ENCODE measurements around the gene MUSK. TPM values are rescaled to one million over a fixed set of nuclear protein-coding genes. Genes with fewer than 3 reads are reported as not detected.
"Not testable (repeated sequence)": the region's sequence is repeated elsewhere in the genome, so short reads cannot be mapped to it uniquely, and the experiment has no call there.

MUSK gene
- total RNA-seq, 1 experiment from 2014 or later = not detected

DNA sequence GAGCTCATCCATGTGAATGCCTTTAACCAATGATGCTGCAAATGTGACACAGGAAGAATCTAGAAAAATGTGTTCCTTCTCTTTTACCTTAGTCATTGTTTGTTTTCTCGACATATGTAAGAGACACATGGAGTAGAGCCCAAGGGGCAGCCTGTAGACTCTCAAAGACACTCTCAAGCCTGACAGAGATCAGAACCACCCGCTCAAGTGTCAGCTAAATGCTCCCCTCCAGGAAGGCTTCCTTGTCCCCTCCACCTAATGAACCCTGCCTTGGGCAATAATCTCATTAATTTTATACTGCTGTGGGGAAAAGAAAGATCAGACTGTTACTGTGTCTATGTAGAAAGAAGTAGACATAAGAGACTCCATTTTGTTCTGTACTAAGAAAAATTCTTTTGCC, 157.4 kb downstream of the MUSK start:
- no peak for DNase-seq
- no peaks in the 10 kb centered on the region for H3K4me1 ChIP-seq (ENCODE audit: low read length)
- no peaks in the 10 kb centered on the region for H3K9me2 ChIP-seq (replicated peaks; ENCODE audit: insufficient read depth, low read length)
- H4K20me1 ChIP-seq (ENCODE audit: insufficient read depth, low read depth, low read length) = no peaks in the 10 kb centered on the region
- H3K4me2 ChIP-seq (ENCODE audit: low read depth, low read length, poor library complexity, severe bottlenecking) = no peak overlapping the region
- H2AFZ ChIP-seq (ENCODE audit: low read length) = no peak overlapping the region
- H3K79me2 ChIP-seq (ENCODE audit: low read length) = no peaks in the 10 kb centered on the region
- no peak overlapping the region for H3K9ac ChIP-seq (ENCODE audit: low read length)
- H3K4me3 ChIP-seq (ENCODE audit: low read length) = no peak overlapping the region
- H3K27ac ChIP-seq (ENCODE audit: low read length) = no peak overlapping the region
- no peaks in the 10 kb centered on the region; the same call in 1 of the 2 replicates for H3K9me3 ChIP-seq (ENCODE audit: low read length)
- no peaks in the 10 kb centered on the region for H3K27me3 ChIP-seq (ENCODE audit: low read length)
- no peaks in the 10 kb centered on the region for H3K36me3 ChIP-seq (ENCODE audit: insufficient read depth, low read length)

- H3K4me2 ChIP-seq (ENCODE audit: low read depth, low read length, poor library complexity, severe bottlenecking); H2AFZ ChIP-seq (ENCODE audit: low read length); H3K9ac ChIP-seq (ENCODE audit: low read length); H3K9me3 ChIP-seq (ENCODE audit: low read length); H3K4me3 ChIP-seq (ENCODE audit: low read length); H3K79me2 ChIP-seq (ENCODE audit: low read length); H3K36me3 ChIP-seq (ENCODE audit: insufficient read depth, low read length); H3K9me2 ChIP-seq (replicated peaks; ENCODE audit: insufficient read depth, low read length); DNase-seq; H3K27me3 ChIP-seq (ENCODE audit: low read length); H4K20me1 ChIP-seq (ENCODE audit: insufficient read depth, low read depth, low read length); H3K4me1 ChIP-seq (ENCODE audit: low read length); H3K27ac ChIP-seq (ENCODE audit: low read length): not testable (repeated sequence)
Measured at GRCh38 chr9:110826400-110826799, 157.8 kb downstream of the MUSK start.

DNA sequence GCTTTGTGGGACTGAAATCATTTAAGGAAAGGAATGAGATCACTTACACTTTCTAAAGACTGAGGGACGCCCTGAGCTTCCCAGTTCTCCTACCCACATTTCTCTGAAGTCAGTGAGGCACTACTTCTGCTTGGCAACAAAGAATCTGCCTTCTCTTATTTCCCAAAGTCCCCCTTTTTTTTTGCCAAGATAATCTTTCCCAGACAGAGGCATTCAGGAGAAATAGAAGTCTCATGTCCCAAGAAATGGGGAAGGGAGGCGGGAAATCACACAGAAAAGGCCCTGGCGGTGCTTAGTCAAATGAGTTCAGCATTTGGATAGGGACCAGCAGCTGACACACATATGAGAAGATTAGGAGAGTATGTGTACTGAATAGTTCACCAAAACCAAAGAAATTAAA, 159.7 kb downstream of the MUSK start:
- DNase-seq = no peak
- no peaks in the 10 kb centered on the region for H3K4me1 ChIP-seq (ENCODE audit: low read length)
- H3K9me3 ChIP-seq (ENCODE audit: low read length) = no peaks in the 10 kb centered on the region; the same call in 1 of the 2 replicates
- H3K79me2 ChIP-seq (ENCODE audit: low read length) = no peaks in the 10 kb centered on the region
- no peaks in the 10 kb centered on the region for H3K27me3 ChIP-seq (ENCODE audit: low read length)
- no peaks in the 10 kb centered on the region for H3K9me2 ChIP-seq (replicated peaks; ENCODE audit: insufficient read depth, low read length)
- no peaks in the 10 kb centered on the region for H4K20me1 ChIP-seq (ENCODE audit: insufficient read depth, low read depth, low read length)
- no peaks in the 10 kb centered on the region for H3K36me3 ChIP-seq (ENCODE audit: insufficient read depth, low read length)
- no peak overlapping the region for H3K4me2 ChIP-seq (ENCODE audit: low read depth, low read length, poor library complexity, severe bottlenecking)
- H2AFZ ChIP-seq (ENCODE audit: low read length) = no peak overlapping the region
- H3K9ac ChIP-seq (ENCODE audit: low read length) = no peak overlapping the region
- H3K4me3 ChIP-seq (ENCODE audit: low read length) = no peak overlapping the region
- no peak overlapping the region for H3K27ac ChIP-seq (ENCODE audit: low read length)

DNA sequence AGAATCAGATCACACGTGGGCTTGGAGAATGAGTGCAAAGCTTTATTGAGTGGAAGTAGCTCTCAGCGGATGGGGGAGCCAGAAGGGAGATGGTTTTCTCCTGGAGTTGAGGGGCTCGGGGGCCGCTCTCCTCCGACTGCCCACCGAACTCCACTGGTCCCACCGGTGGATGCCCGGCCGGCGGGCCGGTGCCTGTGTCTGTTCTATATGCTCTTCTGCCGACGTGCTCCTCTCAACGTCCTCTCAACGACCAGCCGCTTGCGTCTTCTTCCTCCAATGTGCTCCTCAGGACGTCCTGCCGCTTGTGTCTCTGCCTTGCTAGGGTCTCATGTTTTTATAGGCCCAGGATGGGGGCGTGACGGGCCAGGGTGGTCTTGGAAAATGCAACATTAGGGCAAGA, 161.9 kb downstream of the MUSK start:
- H3K4me2 ChIP-seq (ENCODE audit: low read depth, low read length, poor library complexity, severe bottlenecking) = no peak overlapping the region
- no peak overlapping the region for H3K4me3 ChIP-seq (ENCODE audit: low read length)

DNA sequence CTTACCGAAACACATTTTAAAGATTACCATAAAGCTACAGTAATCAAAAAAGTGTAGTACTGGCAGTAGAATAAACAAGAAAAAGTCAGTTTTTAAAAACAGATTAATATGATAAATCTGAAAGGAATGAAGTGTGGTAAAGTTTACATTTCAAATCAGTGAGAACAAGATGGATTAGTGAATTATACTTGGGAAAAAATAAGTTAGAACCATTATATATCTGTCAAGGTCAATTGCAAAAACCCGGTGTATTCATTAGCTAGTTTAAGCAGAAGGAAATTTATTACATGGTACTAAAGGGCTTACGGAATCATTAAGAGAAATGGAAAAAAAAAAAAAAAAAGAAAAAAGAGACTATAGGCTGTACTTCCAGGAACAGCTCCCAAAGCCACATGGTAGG, 164.3 kb downstream of the MUSK start:
- Histone ChIP-seq H3K9me3 (ENCODE audit: low read length) (no peaks in the 10 kb centered on the region; the same call in 1 of the 2 replicates), H3K4me2 (ENCODE audit: low read depth, low read length, poor library complexity, severe bottlenecking) (no peak overlapping the region), H3K9me2 (replicated peaks; ENCODE audit: insufficient read depth, low read length) (no peaks in the 10 kb centered on the region), H3K4me1 (ENCODE audit: low read length) (no peaks in the 10 kb centered on the region), H3K36me3 (ENCODE audit: insufficient read depth, low read length) (no peaks in the 10 kb centered on the region), H2AFZ (ENCODE audit: low read length) (no peak overlapping the region), H3K27me3 (ENCODE audit: low read length) (no peaks in the 10 kb centered on the region), H3K9ac (ENCODE audit: low read length) (no peak overlapping the region), H3K79me2 (ENCODE audit: low read length) (no peaks in the 10 kb centered on the region), H3K4me3 (ENCODE audit: low read length) (no peak overlapping the region), H4K20me1 (ENCODE audit: insufficient read depth, low read depth, low read length) (no peaks in the 10 kb centered on the region), H3K27ac (ENCODE audit: low read length) (no peak overlapping the region)
- DNase-seq = no peak

More for the DNA sequence above, 161.9 kb downstream of the MUSK start:
- Histone ChIP-seq H2AFZ (ENCODE audit: low read length) (no peak overlapping the region), H3K9me2 (replicated peaks; ENCODE audit: insufficient read depth, low read length) (no peaks in the 10 kb centered on the region), H4K20me1 (ENCODE audit: insufficient read depth, low read depth, low read length) (no peaks in the 10 kb centered on the region), H3K9ac (ENCODE audit: low read length) (no peak overlapping the region), H3K36me3 (ENCODE audit: insufficient read depth, low read length) (no peaks in the 10 kb centered on the region), H3K27me3 (ENCODE audit: low read length) (no peaks in the 10 kb centered on the region), H3K4me1 (ENCODE audit: low read length) (no peaks in the 10 kb centered on the region), H3K9me3 (ENCODE audit: low read length) (no peaks in the 10 kb centered on the region; the same call in 1 of the 2 replicates), H3K79me2 (ENCODE audit: low read length) (no peaks in the 10 kb centered on the region), H3K27ac (ENCODE audit: low read length) (no peak overlapping the region)
- no peak for DNase-seq

- H3K4me2 ChIP-seq (ENCODE audit: low read depth, low read length, poor library complexity, severe bottlenecking) = no peak overlapping the region
- no peaks in the 10 kb centered on the region for H3K9me2 ChIP-seq (replicated peaks; ENCODE audit: insufficient read depth, low read length)
- no peak overlapping the region for H3K27ac ChIP-seq (ENCODE audit: low read length)
- no peaks in the 10 kb centered on the region for H3K79me2 ChIP-seq (ENCODE audit: low read length)
- no peak overlapping the region for H2AFZ ChIP-seq (ENCODE audit: low read length)
- H3K9ac ChIP-seq (ENCODE audit: low read length) = no peak overlapping the region
- H3K36me3 ChIP-seq (ENCODE audit: insufficient read depth, low read length) = no peaks in the 10 kb centered on the region
- no peaks in the 10 kb centered on the region for H3K27me3 ChIP-seq (ENCODE audit: low read length)
- H3K9me3 ChIP-seq (ENCODE audit: low read length) = no peaks in the 10 kb centered on the region
- no peak for DNase-seq
- H3K4me3 ChIP-seq (ENCODE audit: low read length) = no peak overlapping the region
- H4K20me1 ChIP-seq (ENCODE audit: insufficient read depth, low read depth, low read length) = no peaks in the 10 kb centered on the region
- H3K4me1 ChIP-seq (ENCODE audit: low read length) = no peaks in the 10 kb centered on the region
Measured at GRCh38 chr9:110835404-110835803, 166.8 kb downstream of the MUSK start.

DNA sequence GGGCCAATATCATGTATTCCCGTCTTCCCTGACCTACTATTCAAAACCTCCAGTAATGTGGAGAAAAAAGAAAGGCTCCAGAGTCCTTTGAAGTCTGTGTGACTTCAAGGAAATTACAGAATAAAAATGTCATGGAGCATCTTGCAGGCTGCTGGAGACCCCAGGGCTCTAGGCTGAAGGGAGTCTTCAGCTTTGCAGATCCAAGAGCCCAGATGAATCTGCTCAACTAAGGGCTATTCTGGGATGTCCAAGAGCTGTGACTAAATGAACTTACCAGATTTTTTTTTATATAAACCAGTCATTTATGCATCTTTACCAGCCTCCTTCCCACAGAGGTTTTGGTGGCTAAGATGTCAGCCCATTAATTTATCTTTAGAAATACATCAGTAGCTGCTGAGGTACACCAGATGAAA, 167.3 kb downstream of the MUSK start:
- no peak overlapping the region for H3K4me2 ChIP-seq (ENCODE audit: low read depth, low read length, poor library complexity, severe bottlenecking)
- H3K4me1 ChIP-seq (ENCODE audit: low read length) = no peaks in the 10 kb centered on the region
- no peaks in the 10 kb centered on the region for H3K9me3 ChIP-seq (ENCODE audit: low read length)
- no peak overlapping the region for H3K9ac ChIP-seq (ENCODE audit: low read length)
- no peaks in the 10 kb centered on the region for H4K20me1 ChIP-seq (ENCODE audit: insufficient read depth, low read depth, low read length)
- H2AFZ ChIP-seq (ENCODE audit: low read length) = no peak overlapping the region
- H3K79me2 ChIP-seq (ENCODE audit: low read length) = no peaks in the 10 kb centered on the region
- no peak overlapping the region for H3K4me3 ChIP-seq (ENCODE audit: low read length)
- DNase-seq = no peak
- no peaks in the 10 kb centered on the region for H3K36me3 ChIP-seq (ENCODE audit: insufficient read depth, low read length)
- no peak overlapping the region for H3K27ac ChIP-seq (ENCODE audit: low read length)
- no peaks in the 10 kb centered on the region for H3K27me3 ChIP-seq (ENCODE audit: low read length)
- H3K9me2 ChIP-seq (replicated peaks; ENCODE audit: insufficient read depth, low read length) = no peaks in the 10 kb centered on the region

GRCh38 chr9:110837401-110838005, 168.9 kb downstream of the MUSK start:
- Histone ChIP-seq H3K9me2 (replicated peaks; ENCODE audit: insufficient read depth, low read length) (no peaks in the 10 kb centered on the region), H3K36me3 (ENCODE audit: insufficient read depth, low read length) (no peaks in the 10 kb centered on the region), H3K27me3 (ENCODE audit: low read length) (no peaks in the 10 kb centered on the region), H3K4me1 (ENCODE audit: low read length) (no peaks in the 10 kb centered on the region), H3K4me3 (ENCODE audit: low read length) (no peak overlapping the region), H4K20me1 (ENCODE audit: insufficient read depth, low read depth, low read length) (no peaks in the 10 kb centered on the region), H2AFZ (ENCODE audit: low read length) (no peak overlapping the region), H3K9ac (ENCODE audit: low read length) (no peak overlapping the region), H3K4me2 (ENCODE audit: low read depth, low read length, poor library complexity, severe bottlenecking) (no peak overlapping the region), H3K79me2 (ENCODE audit: low read length) (no peaks in the 10 kb centered on the region), H3K27ac (ENCODE audit: low read length) (no peak overlapping the region), H3K9me3 (ENCODE audit: low read length) (no peaks in the 10 kb centered on the region)
- no peak for DNase-seq

Data from Karpas-422 (cell line).